GM12878 (cell line): ENCODE data around the gene MAVS. TPM values are rescaled to one million over a fixed set of nuclear protein-coding genes. Genes with fewer than 3 reads are reported as not detected.

Experiments
- ASH2L ChIP-seq: fragments of 300-600, 200-600 bp; sonication (generic); IDR thresholded peaks from 2 replicates; pipeline ENCODE4 v1.6.1; 2017; ENCODE audit warnings: low read depth, mild to moderate bottlenecking, borderline replicate concordance
- BHLHE40 ChIP-seq, 2 experiments: fragments of 450-650 bp in 1 of 2; IDR thresholded peaks; 2 replicates each; pipeline ENCODE4 v1.6.1; 2011 to 2017; ENCODE audit warnings: low read depth in 2 of 2, borderline replicate concordance in 1 of 2, improper control_type of control experiment in 1 of 2, low read length in 1 of 2, mild to moderate bottlenecking in 1 of 2
- CBFB ChIP-seq: IDR thresholded peaks from 2 replicates; pipeline ENCODE4 v1.6.1; 2016; ENCODE audit warnings: antibody characterized with exemption, low read depth
- CHD2 ChIP-seq: IDR thresholded peaks from 2 replicates; pipeline ENCODE4 v1.6.1; 2011; ENCODE audit warnings: low read depth, low read length, improper control_type of control experiment, borderline replicate concordance
- EED ChIP-seq: sonication (generic); IDR thresholded peaks from 2 replicates; pipeline ENCODE4 v1.6.1; 2016; ENCODE audit warnings: antibody characterized with exemption, low read depth
- EP300 ChIP-seq, 2 experiments: fragments of 150-350 bp in 1 of 2; IDR thresholded peaks; 2 replicates each; pipeline ENCODE4 v1.6.1; 2011 to 2012; ENCODE audit warnings: low read depth in 2 of 2, low read length in 2 of 2, borderline replicate concordance in 1 of 2, improper control_type of control experiment in 1 of 2, inconsistent platforms in 1 of 2; ENCODE audit not compliant: control insufficient read depth in 1 of 2
- HDGF ChIP-seq: fragments of 450-650 bp; IDR thresholded peaks from 2 replicates; pipeline ENCODE4 v1.6.1; 2016; ENCODE audit warnings: antibody characterized with exemption
- IKZF2 ChIP-seq, 2 experiments: fragments of 450-650 bp; IDR thresholded peaks; 2 replicates each; pipeline ENCODE4 v1.6.1; 2017; ENCODE audit warnings: mild to moderate bottlenecking in 2 of 2, moderate library complexity in 2 of 2
- JUNB ChIP-seq: IDR thresholded peaks from 2 replicates; pipeline ENCODE4 v1.6.1; 2016; ENCODE audit warnings: antibody characterized with exemption, mild to moderate bottlenecking
- JUND ChIP-seq: IDR thresholded peaks from 2 replicates; pipeline ENCODE4 v1.6.1; 2012; ENCODE audit warnings: low read depth, mild to moderate bottlenecking, low read length, improper control_type of control experiment, moderate library complexity
- MEF2B ChIP-seq: fragments of 450-650 bp; IDR thresholded peaks from 2 replicates; pipeline ENCODE4 v1.6.1; 2018; ENCODE audit warnings: mild to moderate bottlenecking, moderate library complexity; ENCODE audit not compliant: partially characterized antibody, poor library complexity, severe bottlenecking
- MLLT1 ChIP-seq: fragments of 450-650 bp; IDR thresholded peaks from 2 replicates; pipeline ENCODE4 v1.6.1; 2016; ENCODE audit warnings: mild to moderate bottlenecking
- MXI1 ChIP-seq: fragments of 150-350 bp; IDR thresholded peaks from 2 replicates; pipeline ENCODE4 v1.6.1; 2011; ENCODE audit warnings: low read depth, mild to moderate bottlenecking, inconsistent platforms, low read length, improper control_type of control experiment
- NR2F1 ChIP-seq: fragments of 450-650 bp; conservative IDR thresholded peaks from 2 replicates; pipeline ENCODE4 v1.6.1; 2017; ENCODE audit warnings: mild to moderate bottlenecking
- polyA plus RNA-seq, 11 experiments: library from polyadenylated mRNA; depleted of rRNA in 4 of 11; unstranded in 6 of 11; stranded (reverse) in 5 of 11; fragments of >200 nt; fragmentation: Nextera tagmentation in 4 of 11; fragmentation: Illumina TruSeq in 1 of 11; extraction: Ambion mirVana in 4 of 11; extraction: Trizol in 1 of 11; gene quantifications; 1 replicate in 1 of 11; 2 replicates in 10 of 11; pipeline versions ENCODE4 v1.2.1 to v1.2.3, GENCODE V29; 2011 to 2016; ENCODE audit warnings: inconsistent platforms in 2 of 11, missing spikeins in 2 of 11, low read depth in 1 of 11
- total RNA-seq, 4 experiments: library from RNA; depleted of rRNA in 3 of 4; stranded (reverse); fragments of >200 nt in 3 of 4; fragmentation: Illumina TruSeq in 1 of 4; extraction: Trizol in 1 of 4; gene quantifications; 2 replicates each; pipeline versions ENCODE4 v1.2.1 to v1.2.3, GENCODE V29; 2013 to 2021
- TF ChIP-seq, protein P1 (sequence below): fragments of 450-650 bp; IDR thresholded peaks from 2 replicates; pipeline ENCODE4 v1.6.1; 2016; ENCODE audit warnings: mild to moderate bottlenecking
- TF ChIP-seq, protein P2 (sequence below): IDR thresholded peaks from 2 replicates; pipeline ENCODE4 v1.6.1; 2012; ENCODE audit warnings: low read length, inconsistent platforms

Gene MAVS
- total and polyA plus RNA-seq, 10 of the 15 experiments (the other 5 are each of a cell fraction or from before 2014, with no cell fraction given) = 1.6 to 25.2 (median 12.6) TPM

- TF ChIP-seq BHLHE40 (IDR thresholded peaks at IDR 0.05; ENCODE audit: borderline replicate concordance in 1 of 2, low read depth in 2 of 2, low read length in 1 of 2) (peak; percentile 49 to 87; a peak in 3 of 4 replicates), JUNB (peak; percentile 80), IKZF2 (IDR thresholded peaks at IDR 0.05) (peak; percentile 89 to 92), MLLT1 (peak; percentile 55), CBFB (0 out of 2 replicates have a peak, but pooled peaks have one; percentile 15), EP300 (IDR thresholded peaks at IDR 0.05; ENCODE audit: borderline replicate concordance in 1 of 2, control insufficient read depth in 1 of 2, low read depth in 2 of 2, low read length in 2 of 2) (peak; percentile 31 to 64), NR2F1 (peak; percentile 93), CHD2 (0 out of 2 replicates have a peak, but pooled peaks have one; percentile 6), HDGF (peak; percentile 60; the same call in 1 of the 2 replicates), ASH2L (0 out of 2 replicates have a peak, but pooled peaks have one; percentile 8), MEF2B (peak; percentile 65), EED (peak; percentile 58; the same call in 1 of the 2 replicates), MXI1 (peak; percentile 29; the same call in 1 of the 2 replicates), JUND (0 out of 2 replicates have a peak, but pooled peaks have one; percentile 31)
- TF ChIP-seq, protein P1, sequence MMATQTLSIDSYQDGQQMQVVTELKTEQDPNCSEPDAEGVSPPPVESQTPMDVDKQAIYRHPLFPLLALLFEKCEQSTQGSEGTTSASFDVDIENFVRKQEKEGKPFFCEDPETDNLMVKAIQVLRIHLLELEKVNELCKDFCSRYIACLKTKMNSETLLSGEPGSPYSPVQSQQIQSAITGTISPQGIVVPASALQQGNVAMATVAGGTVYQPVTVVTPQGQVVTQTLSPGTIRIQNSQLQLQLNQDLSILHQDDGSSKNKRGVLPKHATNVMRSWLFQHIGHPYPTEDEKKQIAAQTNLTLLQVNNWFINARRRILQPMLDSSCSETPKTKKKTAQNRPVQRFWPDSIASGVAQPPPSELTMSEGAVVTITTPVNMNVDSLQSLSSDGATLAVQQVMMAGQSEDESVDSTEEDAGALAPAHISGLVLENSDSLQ = peak; percentile 48
- TF ChIP-seq, protein P2, sequence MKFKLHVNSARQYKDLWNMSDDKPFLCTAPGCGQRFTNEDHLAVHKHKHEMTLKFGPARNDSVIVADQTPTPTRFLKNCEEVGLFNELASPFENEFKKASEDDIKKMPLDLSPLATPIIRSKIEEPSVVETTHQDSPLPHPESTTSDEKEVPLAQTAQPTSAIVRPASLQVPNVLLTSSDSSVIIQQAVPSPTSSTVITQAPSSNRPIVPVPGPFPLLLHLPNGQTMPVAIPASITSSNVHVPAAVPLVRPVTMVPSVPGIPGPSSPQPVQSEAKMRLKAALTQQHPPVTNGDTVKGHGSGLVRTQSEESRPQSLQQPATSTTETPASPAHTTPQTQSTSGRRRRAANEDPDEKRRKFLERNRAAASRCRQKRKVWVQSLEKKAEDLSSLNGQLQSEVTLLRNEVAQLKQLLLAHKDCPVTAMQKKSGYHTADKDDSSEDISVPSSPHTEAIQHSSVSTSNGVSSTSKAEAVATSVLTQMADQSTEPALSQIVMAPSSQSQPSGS = peak; percentile 82
Measured at GRCh38 chr20:3906744-3907721, 60.4 kb downstream of the MAVS start (continued).
